Measurements from ENCODE around the gene COL25A1. TPM values are rescaled to one million over a fixed set of nuclear protein-coding genes. Genes with fewer than 3 reads are reported as not detected.

The COL25A1 gene
- total RNA-seq, 1 experiment from 2014 or later = not detected

GRCh38 chr4:109238746-109239145 is 63.7 kb downstream of the COL25A1 start:
- Mint-ChIP-seq H3K9me3 (ENCODE audit: low read depth, unreplicated experiment) (peaks cover 3% of the 10 kb centered on the region), H3K4me1 (ENCODE audit: low read depth, unreplicated experiment) (no peaks in the 10 kb centered on the region), H3K27me3 (ENCODE audit: unreplicated experiment) (no peaks in the 10 kb centered on the region), H3K27ac (ENCODE audit: unreplicated experiment) (no peak overlapping the region), H3K4me3 (ENCODE audit: low read depth, unreplicated experiment) (no peak overlapping the region), H3K36me3 (ENCODE audit: insufficient read depth, unreplicated experiment) (no peaks in the 10 kb centered on the region)
- CTCF ChIA-PET = no interaction called here
- intact Hi-C loops (cut with micrococcal nuclease; ENCODE audit: unreplicated experiment) = no loop called here
- no TSS peak for BruUV-seq (replicated peaks)
- DNase-seq = no peak
- TF ChIP-seq CTCF (IDR thresholded peaks at IDR 0.05; ENCODE audit: unreplicated experiment) = no peak

- H3K4me1 Mint-ChIP-seq (ENCODE audit: low read depth, unreplicated experiment) = no peaks in the 10 kb centered on the region
- no TSS peak for BruUV-seq (replicated peaks)
- H3K27ac Mint-ChIP-seq (ENCODE audit: unreplicated experiment) = no peak overlapping the region
- H3K4me3 Mint-ChIP-seq (ENCODE audit: low read depth, unreplicated experiment) = no peak overlapping the region
- peaks cover 3% of the 10 kb centered on the region for H3K9me3 Mint-ChIP-seq (ENCODE audit: low read depth, unreplicated experiment)
- DNase-seq = no peak
- H3K27me3 Mint-ChIP-seq (ENCODE audit: unreplicated experiment) = no peaks in the 10 kb centered on the region
- CTCF ChIA-PET = interaction anchor here (0.6 to 0.8 kb wide), 2 partner anchors 27 to 1358 kb away, joined by 3 to 4 read pairs; no protein-coding TSS in a partner anchor
- intact Hi-C loops (cut with micrococcal nuclease; ENCODE audit: unreplicated experiment) = no loop called here
- TF ChIP-seq CTCF (IDR thresholded peaks at IDR 0.05; ENCODE audit: unreplicated experiment) = no peak
- H3K36me3 Mint-ChIP-seq (ENCODE audit: insufficient read depth, unreplicated experiment) = no peaks in the 10 kb centered on the region
Observed at GRCh38 chr4:109235683-109236082, 66.8 kb downstream of the COL25A1 start.

- Mint-ChIP-seq H3K9me3 (ENCODE audit: low read depth, unreplicated experiment) (peaks cover 3% of the 10 kb centered on the region), H3K27ac (ENCODE audit: unreplicated experiment) (no peak overlapping the region), H3K4me1 (ENCODE audit: low read depth, unreplicated experiment) (no peaks in the 10 kb centered on the region), H3K4me3 (ENCODE audit: low read depth, unreplicated experiment) (no peak overlapping the region), H3K27me3 (ENCODE audit: unreplicated experiment) (no peaks in the 10 kb centered on the region), H3K36me3 (ENCODE audit: insufficient read depth, unreplicated experiment) (no peaks in the 10 kb centered on the region)
- DNase-seq = no peak
- intact Hi-C loops (cut with micrococcal nuclease; ENCODE audit: unreplicated experiment) = no loop called here
- CTCF ChIA-PET = interaction anchor here (0.8 kb wide), 1 partner anchor 26 kb away, joined by 4 read pairs; no protein-coding TSS in a partner anchor
- no peak for TF ChIP-seq CTCF (IDR thresholded peaks at IDR 0.05; ENCODE audit: unreplicated experiment)
- no TSS peak for BruUV-seq (replicated peaks)
Observed at GRCh38 chr4:109234596-109234995, 67.9 kb downstream of the COL25A1 start.

- Mint-ChIP-seq H3K9me3 (ENCODE audit: low read depth, unreplicated experiment) (peaks cover 3% of the 10 kb centered on the region), H3K27me3 (ENCODE audit: unreplicated experiment) (no peaks in the 10 kb centered on the region), H3K27ac (ENCODE audit: unreplicated experiment) (no peak overlapping the region), H3K4me3 (ENCODE audit: low read depth, unreplicated experiment) (no peak overlapping the region), H3K36me3 (ENCODE audit: insufficient read depth, unreplicated experiment) (no peaks in the 10 kb centered on the region), H3K4me1 (ENCODE audit: low read depth, unreplicated experiment) (no peaks in the 10 kb centered on the region)
- intact Hi-C loops (cut with micrococcal nuclease; ENCODE audit: unreplicated experiment) = no loop called here
- no TSS peak for BruUV-seq (replicated peaks)
- CTCF ChIA-PET = no interaction called here
- no peak for TF ChIP-seq CTCF (IDR thresholded peaks at IDR 0.05; ENCODE audit: unreplicated experiment)
- no peak for DNase-seq
Observed at GRCh38 chr4:109233570-109233969, 68.9 kb downstream of the COL25A1 start.
